ENCODE results near the gene AKT2.
A peak's percentile ranks its signal among the peaks of the same experiment; 100 is the strongest.

GRCh38 chr19:40224342-40225150, 60.6 kb downstream of the AKT2 start:
- peak in 1 of 3 experiments; percentile 13; a peak in 1 of 4 replicates for TF ChIP-seq CTCF (IDR thresholded peaks at IDR 0.05; ENCODE audit: control extremely low read depth in 1 of 3, insufficient read depth in 1 of 3, low read depth in 1 of 3, low read length in 3 of 3)
- TF ChIP-seq MAFK (IDR thresholded peaks at IDR 0.05; ENCODE audit: low read depth, low read length), result no peak
- TF ChIP-seq TAF1 (IDR thresholded peaks at IDR 0.05; ENCODE audit: low read depth, low read length), result no peak
- TF ChIP-seq GTF2F1 (IDR thresholded peaks at IDR 0.05; ENCODE audit: borderline replicate concordance, low read depth, low read length), result no peak
- TF ChIP-seq TEAD4 (IDR thresholded peaks at IDR 0.05; ENCODE audit: low read depth, low read length), result no peak
- no peak for TF ChIP-seq EZH2 (IDR thresholded peaks at IDR 0.05; ENCODE audit: low read depth, low read length, severe bottlenecking)
- TF ChIP-seq POLR2A (IDR thresholded peaks at IDR 0.05; ENCODE audit: control extremely low read depth in 1 of 2, low read depth in 2 of 2, low read length in 2 of 2), result no peak
- TF ChIP-seq POLR2AphosphoS5 (IDR thresholded peaks at IDR 0.05; ENCODE audit: low read depth, low read length), result no peak
- TF ChIP-seq CEBPB (IDR thresholded peaks at IDR 0.05; ENCODE audit: low read depth, low read length), result no peak
- TF ChIP-seq YY1 (IDR thresholded peaks at IDR 0.05; ENCODE audit: low read depth, low read length), result no peak
- no peak for TF ChIP-seq HDAC6 (IDR thresholded peaks at IDR 0.05; ENCODE audit: low read depth, low read length)
- no peak for TF ChIP-seq EGR1 (IDR thresholded peaks at IDR 0.05; ENCODE audit: borderline replicate concordance, low read depth, low read length)
- no peak for TF ChIP-seq KDM5A (IDR thresholded peaks at IDR 0.05; ENCODE audit: low read length)
- no peak for TF ChIP-seq JUND (IDR thresholded peaks at IDR 0.05; ENCODE audit: low read length)

Data from H1 (cell line).